Measurements from ENCODE around the gene LTBP3.
A peak's percentile ranks its signal among the peaks of the same experiment; 100 is the strongest.

DNA sequence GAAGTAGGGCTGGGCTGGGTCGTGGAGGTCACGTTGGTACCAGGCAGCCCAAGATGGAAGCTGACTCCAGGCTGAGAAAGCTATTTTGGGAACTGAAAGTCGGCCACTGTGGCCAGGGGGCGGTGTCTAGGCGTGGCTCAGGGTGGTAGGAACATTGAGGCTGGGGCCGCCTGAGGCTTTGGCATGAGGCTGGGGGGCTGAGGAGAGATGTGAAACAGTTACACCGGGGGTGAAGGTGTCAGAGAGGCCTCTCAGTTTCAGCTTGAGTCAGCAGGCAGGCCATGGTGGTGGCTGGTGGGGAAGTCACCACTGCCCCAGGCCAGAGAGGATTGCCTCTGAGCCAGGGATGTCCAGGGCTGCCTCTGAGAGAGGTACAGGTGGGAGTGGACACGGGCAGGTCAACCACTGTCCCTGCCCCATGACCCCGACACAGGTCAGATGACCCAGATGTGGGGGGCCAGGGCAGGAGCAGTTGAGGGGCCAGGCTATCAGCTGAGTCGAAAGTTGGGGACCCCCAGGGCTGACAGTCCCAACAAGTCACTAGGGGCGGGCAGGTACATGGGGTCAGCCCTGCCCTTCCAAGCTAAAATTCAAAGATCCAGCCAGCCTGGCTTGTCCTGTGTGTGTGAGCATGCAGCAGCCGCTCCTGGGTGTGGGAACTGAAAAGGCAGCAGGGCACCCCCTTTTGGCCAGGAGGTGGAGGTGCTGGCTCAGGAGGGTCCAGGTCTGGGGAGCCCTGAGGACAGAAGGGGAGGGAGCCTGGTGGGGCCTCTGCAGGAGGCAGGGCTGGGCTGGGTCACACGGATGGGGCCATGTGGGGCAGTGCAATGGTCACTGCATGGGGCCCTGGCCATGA is 30.3 kb upstream of the LTBP3 start:
- TF ChIP-seq POLR2A (IDR thresholded peaks at IDR 0.05): no peak
- TF ChIP-seq CTCF (IDR thresholded peaks at IDR 0.05): peak; percentile 20 to 71 (median 45)
- TF ChIP-seq POLR2AphosphoS5 (IDR thresholded peaks at IDR 0.05): no peak
